Nucleus accumbens (tissue), 56 donors: ENCODE results near the gene TREML1.

Source experiments
- DNase-seq, 56 donors: peaks; one replicate each; lab custom pipeline; 2025; lab: John Stamatoyannopoulos, UW

The TREML1 gene

DNA sequence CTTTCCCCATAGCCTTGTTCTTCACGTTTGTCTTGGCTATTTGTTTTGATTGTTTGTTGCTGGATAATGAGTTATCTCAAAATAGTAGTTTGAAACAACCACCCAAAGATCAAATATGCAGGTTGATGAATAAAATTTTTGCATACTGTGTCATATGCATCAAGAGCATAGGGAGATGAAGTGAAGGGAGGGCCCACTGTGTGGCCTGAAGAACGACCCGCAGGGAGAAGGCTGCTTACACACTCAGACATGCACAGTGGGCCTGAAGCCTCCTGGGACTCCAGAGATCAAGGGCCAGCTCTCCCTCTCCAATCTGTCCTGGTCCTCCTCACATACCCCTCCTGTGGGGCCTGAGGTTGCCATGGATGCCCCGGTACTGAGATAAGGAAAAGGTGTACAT is 25.0 kb upstream of the TREML1 start:
- DNase-seq, result no peak

GRCh38 chr6:41177695-41178094 is 23.5 kb upstream of the TREML1 start:
- DNase-seq, result no peak

GRCh38 chr6:41177287-41177686 is 23.1 kb upstream of the TREML1 start:
- DNase-seq, result no peak

DNA sequence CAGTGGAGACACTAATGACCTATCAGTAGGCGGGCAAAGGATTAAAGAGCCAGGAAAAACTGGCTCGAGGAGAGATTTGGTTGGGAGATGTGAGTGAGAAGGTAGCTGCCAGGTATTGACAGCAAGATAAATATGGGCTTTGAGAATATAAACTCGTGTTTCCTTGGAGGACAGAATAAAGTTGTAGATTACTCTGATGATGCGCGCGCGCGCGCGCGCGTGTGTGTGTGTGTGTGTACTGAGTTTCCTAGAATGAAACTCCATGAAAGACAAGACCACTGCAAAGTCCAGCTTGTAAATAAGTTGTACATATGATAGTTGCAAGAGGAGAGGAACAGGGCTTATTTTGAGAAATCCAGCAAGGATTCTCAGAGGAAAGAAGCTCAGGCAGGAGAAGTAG is 22.0 kb upstream of the TREML1 start:
- DNase-seq, result no peak

- DNase-seq, result no peak
These were observed 20.9 kb upstream of the TREML1 start for GRCh38 chr6:41175084-41175483.

DNA sequence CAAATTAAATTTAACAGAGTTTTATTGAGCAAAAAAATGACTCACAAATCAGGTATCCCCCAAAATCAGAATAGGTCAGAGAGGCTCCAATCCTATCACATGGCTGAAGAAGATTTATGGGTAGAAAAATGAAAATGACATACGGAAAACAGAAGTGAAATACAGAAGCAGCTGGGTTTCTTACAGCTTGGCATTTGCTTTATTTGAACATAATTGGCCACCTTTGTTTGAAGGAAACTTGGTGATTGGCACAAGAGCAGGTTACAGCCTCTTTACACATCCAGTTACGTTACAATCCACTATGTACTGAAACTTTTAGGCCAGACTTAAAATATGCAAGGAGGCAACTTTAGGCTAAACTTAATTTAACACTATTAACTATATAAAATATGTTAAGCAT is 20.5 kb upstream of the TREML1 start:
- no peak for DNase-seq

GRCh38 chr6:41171908-41172307 is 17.8 kb upstream of the TREML1 start:
- no peak for DNase-seq

- DNase-seq, result no peak
These were observed 16.5 kb upstream of the TREML1 start for GRCh38 chr6:41170547-41171160.

- DNase-seq, result no peak
These were observed 13.2 kb upstream of the TREML1 start for GRCh38 chr6:41167173-41167963.

DNA sequence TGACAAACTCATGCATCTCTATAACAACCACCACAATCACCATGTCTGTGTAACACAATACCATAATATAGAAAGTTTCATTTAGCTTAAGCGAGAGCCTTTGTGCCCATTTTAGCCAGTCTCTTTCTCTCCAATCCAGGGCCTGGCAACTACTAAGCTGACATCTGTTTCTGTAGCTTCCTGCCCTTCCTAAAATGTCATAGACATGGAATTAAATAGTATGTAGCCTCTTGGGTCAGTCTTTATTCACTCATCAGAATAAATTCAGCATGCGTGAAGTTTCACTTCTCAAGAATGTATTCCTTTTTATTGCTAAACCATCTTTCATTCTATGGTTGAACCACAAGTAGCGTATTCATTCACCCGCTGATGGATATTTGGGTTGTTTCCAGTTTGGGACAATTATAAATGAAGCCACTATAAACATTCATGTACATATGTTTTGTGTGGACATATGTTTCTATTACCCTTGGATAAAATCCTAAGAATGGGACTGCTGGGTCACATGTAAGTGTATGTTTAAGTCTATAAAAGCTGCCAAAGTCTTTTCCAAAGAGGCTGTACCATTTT is 10.5 kb upstream of the TREML1 start:
- DNase-seq, result no peak

- DNase-seq, result no peak
These were observed 9.2 kb upstream of the TREML1 start for GRCh38 chr6:41163419-41163717.

DNA sequence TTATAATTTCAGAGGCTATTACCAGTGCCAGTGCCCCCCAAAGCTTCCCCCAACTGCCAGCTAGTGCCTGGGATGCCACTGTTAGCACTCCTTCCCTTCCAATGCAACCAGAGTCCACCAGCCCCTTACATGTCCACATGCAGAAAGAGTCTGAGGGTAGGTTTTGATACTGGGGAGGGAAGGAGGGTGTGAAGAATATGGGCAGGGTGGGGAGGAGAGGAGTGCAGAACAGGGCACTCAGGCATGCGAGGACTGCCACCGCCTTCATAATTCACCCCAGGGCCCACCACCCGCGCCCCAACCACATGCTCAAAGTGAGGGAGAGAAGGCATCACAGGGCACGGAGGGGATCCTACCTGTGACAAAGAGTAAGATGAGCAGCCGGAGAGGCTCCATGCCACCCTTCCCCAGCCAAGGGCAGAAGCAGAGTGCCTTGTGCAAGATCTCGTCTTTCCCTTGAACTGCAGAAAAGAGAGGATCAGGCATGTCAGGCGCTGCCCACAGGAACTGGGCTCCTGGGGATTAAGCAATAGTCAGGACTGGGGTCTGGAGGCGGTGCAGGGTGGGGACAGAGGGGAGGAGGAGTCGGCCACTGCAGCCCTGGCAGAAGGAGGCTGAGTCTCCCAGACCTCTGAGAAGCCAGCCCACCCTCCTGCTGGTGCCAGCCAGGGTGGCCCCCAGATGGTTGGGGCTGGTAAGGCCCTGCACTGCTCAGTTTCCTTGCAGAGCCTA is 8.7 kb upstream of the TREML1 start, which contains the start of gene TREM2:
TSS of gene TREM2 (minus strand) at position 430 of the 732 bp plus-strand sequence. CDS start at position 396, 34 bp downstream.
- peak in 1 of 56 donors; percentile 14 for DNase-seq

DNA sequence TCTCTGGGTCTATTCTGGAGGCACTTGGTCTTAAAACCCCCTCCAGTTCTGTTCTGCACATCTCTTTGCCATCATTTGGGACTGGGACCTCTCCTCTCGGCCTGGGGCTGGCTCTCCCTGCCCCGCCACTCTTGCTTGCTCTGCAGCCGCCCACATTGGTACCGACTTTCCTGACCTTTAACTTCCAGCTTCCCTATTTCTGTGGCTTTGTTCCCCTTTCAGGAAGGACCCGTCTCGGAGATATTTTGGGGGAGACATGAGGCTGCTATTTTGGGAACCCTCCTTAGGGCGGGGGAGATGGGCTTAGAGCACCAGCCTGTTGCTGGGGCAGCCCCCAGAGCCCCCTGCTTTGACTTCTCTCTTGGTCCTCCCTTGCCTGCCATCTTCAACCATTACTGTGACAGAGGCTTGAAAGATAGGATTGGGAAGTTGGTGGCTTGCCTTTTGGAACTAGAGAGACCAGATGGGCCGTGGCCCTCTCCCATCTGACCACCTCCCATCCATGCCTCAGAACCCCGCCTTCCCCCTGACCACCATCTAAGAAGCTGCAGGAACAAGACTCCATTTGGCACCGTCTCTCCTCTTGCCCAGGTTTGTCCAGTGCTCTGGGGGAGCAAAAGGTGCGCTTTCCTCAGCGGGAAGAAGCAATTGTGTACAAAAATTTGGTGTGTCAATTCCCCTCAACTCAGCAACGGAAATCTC is 7.9 kb upstream of the TREML1 start:
- peak in 5 of 56 donors; percentile 12 to 33 (median 23) for DNase-seq

DNA sequence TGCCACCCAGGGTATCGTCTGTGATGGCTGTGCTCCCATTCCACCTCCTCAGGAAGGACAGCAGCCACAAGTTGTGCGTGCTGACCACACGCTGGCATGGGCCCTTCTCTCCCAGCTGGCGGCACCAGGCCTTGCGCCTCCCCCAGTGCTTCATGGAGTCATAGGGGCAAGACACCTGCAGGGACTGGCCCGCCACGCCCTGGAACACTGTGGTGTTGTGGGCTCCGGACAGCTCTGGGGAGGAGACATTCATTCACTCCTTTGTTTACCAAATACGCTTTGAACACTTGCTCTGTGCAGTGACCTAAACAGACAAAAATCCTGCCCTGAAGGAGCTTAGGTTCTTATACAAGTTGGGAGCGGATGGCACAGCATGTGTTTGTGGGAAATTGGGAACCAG is 7.2 kb upstream of the TREML1 start:
- no peak for DNase-seq

DNA sequence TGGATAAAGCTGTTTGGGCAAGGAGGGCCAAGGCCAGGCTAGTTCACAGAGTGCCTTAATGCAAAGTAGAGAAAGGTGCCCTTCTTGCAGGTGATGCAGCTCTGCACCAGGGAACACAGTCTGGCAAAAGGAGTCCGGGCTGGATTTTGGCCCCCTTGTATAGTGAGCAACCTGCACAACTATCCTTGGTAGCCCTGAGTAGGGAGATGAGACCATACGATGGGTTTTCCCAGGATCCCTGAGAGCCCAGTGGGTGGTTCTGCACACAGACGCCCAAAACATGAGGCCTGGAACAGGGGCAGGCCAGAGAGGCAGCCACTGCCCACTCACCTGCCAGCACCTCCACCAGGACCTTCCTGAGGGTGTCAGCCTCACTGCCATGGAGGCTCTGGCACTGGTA is 6.8 kb upstream of the TREML1 start:
- DNase-seq, result no peak

DNA sequence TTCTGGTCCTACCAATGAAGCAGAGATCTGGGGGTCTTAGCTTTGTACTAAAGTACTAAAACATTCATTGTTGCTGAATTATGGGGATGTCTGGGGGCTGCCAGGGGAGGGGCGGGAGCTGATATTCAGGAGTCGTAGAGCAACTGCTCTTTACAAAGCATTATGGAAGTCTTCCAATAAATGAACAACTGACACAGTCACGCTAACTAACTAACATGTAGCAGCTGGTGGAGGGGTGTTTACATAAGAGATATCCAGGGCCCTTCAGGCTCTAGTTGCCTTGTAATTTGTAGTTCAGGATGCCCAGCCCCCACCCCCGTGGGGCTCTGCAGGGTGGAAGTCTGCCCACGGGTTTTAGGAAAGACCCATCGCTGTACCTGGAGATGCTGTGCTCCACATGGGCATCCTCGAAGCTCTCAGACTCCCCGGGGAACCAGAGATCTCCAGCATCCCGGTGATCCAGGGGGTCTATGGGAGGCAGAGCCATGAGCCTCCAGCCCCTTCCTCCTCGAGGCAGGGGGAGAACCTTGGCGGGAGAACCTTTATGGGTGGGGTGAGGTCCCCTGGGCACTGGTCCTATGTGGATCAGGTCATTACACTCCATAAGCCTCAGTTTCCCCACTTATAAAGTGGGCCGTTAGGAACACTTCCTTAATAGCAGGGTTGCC is 5.4 kb upstream of the TREML1 start:
- no peak for DNase-seq

DNA sequence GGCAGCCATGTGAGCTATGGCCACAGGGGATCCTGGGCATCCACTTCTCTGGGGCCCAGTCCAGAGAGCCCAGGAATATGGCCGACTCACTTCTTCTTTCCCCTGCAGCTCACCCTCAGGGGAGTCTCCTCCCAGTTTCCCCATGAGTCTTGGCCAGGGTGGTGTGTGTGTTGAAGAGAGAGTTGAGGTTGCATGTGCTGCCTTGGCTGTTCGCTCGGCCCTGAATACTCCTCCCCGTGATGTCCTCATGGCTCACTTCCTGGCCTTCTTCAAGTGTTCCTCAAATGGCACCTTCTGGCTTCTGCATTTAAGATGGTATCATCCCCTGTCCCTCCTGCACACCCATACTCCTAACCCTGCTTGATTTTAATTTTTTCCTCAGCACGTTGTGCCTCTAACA is 3.2 kb upstream of the TREML1 start:
- DNase-seq, result peak in 6 of 56 donors; percentile 2 to 22 (median 10)

DNA sequence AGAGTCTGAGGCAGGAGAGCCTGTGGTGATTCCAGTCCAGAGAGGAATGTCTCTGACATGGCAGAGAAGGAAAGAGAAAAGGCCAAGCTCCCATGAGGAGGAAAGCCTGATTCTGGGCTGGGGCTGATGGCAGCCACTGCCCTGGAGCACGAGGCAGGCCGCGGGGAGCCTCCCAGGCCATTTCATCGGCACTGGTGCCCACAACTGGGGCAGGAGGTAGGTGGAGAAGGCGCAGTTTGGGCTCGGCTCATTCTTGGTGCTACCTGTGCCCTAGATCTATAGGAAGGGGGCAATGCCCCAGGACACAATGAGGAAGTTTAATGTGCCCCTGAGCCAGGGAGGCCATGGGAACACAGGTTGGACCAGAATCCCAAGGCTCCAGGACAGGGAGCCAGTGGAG is 2.6 kb upstream of the TREML1 start:
- DNase-seq, result no peak

DNA sequence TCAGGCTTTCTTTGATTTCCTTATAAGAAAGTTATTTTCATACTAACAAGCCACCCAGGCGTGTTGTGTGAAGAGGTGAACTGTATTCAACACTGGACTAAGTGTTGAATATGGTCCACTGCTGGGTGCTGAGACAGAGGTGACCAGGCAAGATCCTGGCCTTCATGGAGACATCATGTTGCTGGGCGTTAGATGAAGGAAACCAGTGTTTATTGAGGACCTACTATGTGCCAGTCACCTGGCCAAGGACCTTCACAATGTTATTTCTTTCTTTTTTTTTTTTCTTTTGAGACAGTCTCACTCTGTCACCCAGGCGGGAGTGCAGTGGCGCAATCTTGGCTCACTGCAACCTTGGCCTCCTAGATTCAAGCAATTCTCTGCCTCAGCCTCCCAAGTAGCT is 1.9 kb upstream of the TREML1 start:
- DNase-seq, result no peak

GRCh38 chr6:41155132-41155805 is 1.1 kb upstream of the TREML1 start:
- no peak for DNase-seq
